ENCODE data around the gene NPSR1.
"Not testable (repeated sequence)": the region's sequence is repeated elsewhere in the genome, so short reads cannot be mapped to it uniquely, and the experiment has no call there.

The NPSR1 gene

GRCh38 chr7:34657632-34658268, at the start of gene NPSR1:
Gene NPSR1, plus strand, starts transcription at chr7:34658218. Its CDS starts 195 bp downstream, at chr7:34658413.
- DNase-seq (ENCODE audit: low read depth), result no peak

- DNase-seq (ENCODE audit: low read depth), result no peak
Measured at GRCh38 chr7:34612661-34613060, 45.4 kb upstream of the NPSR1 start.

- no peak for DNase-seq (ENCODE audit: low read depth)
Measured at GRCh38 chr7:34620425-34620824, 37.6 kb upstream of the NPSR1 start.

DNA sequence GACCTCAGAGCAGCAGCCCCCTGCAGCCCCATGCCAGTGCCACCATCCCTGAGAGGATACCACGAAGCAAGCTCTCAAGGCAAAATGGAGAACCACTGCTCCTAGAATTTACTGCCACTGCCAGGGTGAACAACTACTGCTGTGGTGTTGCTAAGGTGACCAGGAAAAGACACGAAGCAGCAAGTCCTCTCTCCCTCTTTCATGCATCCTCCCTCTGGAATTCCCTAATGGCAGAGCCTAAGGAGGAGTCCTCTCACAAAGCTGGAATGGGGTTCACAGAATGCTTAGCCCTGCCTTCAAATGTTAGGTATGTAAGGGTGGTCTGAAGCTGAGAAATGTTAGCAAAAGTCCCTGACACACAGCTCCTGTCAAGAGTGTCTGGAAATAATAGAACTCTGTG, 35.8 kb upstream of the NPSR1 start:
- no peak for DNase-seq (ENCODE audit: low read depth)

GRCh38 chr7:34622771-34623250, 35.2 kb upstream of the NPSR1 start:
- DNase-seq (ENCODE audit: low read depth), result no peak

DNA sequence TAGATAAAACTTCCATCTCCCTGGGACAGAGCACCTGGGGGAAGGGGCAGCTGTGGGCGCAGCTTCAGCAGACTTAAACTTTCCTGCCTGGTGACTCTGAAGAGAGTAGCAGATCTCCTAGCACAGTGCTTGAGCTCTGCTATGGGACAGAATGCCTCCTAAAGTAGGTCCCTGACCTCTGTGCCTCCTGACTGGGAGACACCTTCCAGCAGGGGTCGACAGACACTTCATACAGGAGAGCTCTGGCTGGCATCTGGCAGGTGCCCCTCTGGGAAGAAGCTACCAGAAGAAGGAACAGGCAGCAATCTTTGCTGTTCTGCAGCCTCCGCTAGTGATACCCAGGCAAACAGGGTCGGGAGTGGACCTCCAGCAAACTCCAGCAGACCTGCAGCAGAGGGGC, 29.4 kb upstream of the NPSR1 start:
- not testable (repeated sequence) for DNase-seq (ENCODE audit: low read depth)

GRCh38 chr7:34652809-34653208, 5.2 kb upstream of the NPSR1 start:
- no peak for DNase-seq (ENCODE audit: low read depth)

- no peak for DNase-seq (ENCODE audit: low read depth)
Measured at GRCh38 chr7:34653787-34654186, 4.2 kb upstream of the NPSR1 start.

GRCh38 chr7:34655384-34655783, 2.6 kb upstream of the NPSR1 start:
- DNase-seq (ENCODE audit: low read depth), result no peak

DNA sequence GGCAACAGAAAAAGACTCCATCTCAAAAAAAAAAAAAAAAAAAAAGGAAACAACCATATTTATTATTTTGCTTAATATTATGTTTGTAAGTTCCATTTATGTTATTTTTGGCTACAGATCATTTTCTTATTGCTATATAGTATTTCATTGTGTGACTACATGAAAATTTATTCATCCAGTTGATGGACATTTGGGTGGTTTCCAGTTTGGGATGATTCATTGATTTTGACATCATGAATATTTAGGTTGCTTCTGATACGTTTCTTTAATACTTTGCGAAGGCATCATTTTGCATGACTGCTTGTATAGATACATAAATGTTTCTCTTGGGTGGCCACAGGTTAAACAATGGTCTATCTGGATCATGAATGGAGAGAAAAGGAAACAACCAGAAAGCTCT, 2.0 kb upstream of the NPSR1 start:
- no peak for DNase-seq (ENCODE audit: low read depth)

DNA sequence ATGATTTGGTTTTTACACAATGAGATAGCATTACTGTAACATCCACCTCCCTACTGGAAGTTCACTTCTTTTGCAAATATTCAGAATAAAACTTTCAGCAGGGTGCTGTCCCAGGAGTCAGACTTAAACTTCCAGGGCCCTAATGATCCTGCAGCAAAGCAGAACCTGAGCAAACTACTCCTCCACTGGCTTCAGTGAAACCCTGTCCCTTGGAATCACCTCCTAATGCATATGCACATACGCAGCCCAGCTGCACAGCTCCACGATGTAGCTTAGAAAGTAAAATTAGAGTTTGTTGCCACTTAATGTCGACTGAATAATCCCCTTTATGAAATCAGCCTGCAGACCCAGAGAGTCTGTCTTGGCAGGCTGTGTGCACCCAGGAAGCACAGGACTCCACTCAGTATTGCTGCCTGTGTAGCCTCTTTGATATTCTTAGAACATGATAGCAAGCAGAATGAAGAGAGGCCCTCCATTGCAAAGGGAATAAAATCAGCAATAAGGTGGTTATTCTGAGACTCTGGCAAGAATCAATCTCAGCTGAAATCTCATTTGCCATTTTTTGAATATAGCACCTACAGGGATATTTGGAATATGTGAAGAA, 1.6 kb downstream of the NPSR1 start:
- DNase-seq (ENCODE audit: low read depth), result no peak

GRCh38 chr7:34662058-34662708, 4.2 kb downstream of the NPSR1 start:
- DNase-seq (ENCODE audit: low read depth), result no peak

GRCh38 chr7:34664755-34665154, 6.7 kb downstream of the NPSR1 start:
- no peak for DNase-seq (ENCODE audit: low read depth)

GRCh38 chr7:34672430-34672829, 14.4 kb downstream of the NPSR1 start:
- peak; percentile 9 for DNase-seq (ENCODE audit: low read depth)

DNA sequence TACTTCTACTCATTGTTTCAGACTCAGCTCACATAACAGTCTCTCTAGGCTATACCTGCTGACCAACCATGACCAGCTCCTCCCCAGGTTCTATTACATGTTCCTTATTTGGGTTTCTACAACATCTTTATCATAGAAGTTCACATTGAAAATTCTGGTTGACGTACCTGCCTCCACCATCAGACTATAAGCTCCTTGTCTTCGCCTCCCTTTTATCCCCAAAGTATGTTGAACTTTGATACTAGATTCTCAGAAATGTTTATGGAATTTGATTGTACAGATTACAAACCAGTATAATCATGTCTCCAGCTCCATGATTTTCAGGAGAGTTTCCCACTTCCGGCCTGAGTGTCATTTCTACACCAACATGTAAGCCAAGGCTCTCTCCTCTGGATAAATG, 15.0 kb downstream of the NPSR1 start:
- no peak for DNase-seq (ENCODE audit: low read depth)

- DNase-seq (ENCODE audit: low read depth), result no peak
Measured at GRCh38 chr7:34675749-34676374, 17.8 kb downstream of the NPSR1 start.

DNA sequence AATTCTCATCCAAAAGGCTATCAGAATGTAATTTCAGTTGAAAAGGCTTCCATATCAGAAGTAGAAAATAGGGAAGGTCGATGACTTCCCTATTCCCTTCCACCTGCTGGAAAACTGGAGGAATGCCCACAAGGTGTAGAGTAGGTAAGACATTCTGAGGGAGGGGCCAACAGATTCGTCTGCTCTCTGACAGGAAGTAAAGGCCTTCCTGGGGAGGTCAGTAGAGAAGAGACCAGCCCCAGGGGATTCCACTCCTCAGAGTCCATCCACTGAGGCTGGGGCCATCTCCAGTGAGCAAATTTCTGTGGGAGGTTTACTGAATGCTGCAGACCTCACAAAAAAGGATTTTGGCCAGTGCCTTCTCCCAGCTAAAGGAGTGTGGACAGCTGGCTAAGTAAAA, 19.5 kb downstream of the NPSR1 start:
- no peak for DNase-seq (ENCODE audit: low read depth)

DNA sequence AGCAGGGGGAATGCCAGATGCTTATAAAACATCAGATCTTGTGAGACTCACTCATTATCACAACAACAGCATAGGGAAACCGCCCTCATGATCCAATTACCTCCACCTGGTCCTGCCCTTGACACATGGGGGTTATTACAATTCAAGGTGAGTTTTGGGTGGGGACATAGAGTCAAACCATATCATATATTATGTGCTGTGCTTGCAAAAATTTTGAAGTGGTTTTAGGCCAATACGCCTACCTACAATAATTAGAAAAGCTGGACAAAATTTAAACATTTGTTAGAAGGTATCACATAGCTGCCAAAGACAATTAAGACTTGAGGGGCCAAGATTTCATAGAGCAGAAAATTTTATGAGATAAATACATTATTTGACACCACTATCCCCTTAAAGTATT, 29.5 kb downstream of the NPSR1 start:
- DNase-seq (ENCODE audit: low read depth), result no peak

DNA sequence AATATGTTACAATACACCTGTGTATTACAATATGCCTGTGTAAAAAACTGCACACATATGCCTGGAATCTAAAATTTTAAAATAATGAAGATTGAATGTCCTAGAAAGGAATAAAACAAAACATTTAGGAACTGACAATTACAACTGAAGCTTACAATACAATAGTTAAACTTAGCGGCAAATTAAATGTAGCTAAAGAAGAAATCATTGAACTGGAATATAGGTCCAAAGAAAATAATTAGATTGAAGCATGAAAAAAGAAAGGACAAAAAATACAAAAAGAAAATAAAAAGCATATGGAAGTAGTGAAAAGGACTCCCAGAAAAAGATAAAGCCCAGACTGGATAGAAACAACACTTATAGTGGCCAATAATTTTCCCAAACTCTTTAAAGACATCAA, 38.4 kb downstream of the NPSR1 start:
- no peak for DNase-seq (ENCODE audit: low read depth)

DNA sequence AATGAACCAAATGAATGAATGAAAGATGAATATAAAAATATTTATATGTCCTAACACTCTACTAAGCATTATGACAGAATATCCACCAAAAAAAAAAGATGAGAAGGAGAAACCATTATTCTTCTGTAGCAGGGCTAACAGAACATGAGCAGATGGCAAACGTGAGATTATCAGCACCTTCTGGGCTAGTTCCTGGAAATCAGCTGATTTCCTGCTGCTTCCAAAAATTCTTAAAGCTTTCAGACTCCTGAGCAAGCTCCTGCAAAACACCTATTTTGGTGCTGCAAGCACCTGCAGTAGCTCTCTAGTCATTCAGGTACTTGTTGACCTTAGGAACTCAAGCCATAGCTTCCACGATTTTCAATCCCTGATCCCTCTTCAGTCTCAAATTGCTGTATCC, 51.8 kb downstream of the NPSR1 start:
- no peak for DNase-seq (ENCODE audit: low read depth)

DNA sequence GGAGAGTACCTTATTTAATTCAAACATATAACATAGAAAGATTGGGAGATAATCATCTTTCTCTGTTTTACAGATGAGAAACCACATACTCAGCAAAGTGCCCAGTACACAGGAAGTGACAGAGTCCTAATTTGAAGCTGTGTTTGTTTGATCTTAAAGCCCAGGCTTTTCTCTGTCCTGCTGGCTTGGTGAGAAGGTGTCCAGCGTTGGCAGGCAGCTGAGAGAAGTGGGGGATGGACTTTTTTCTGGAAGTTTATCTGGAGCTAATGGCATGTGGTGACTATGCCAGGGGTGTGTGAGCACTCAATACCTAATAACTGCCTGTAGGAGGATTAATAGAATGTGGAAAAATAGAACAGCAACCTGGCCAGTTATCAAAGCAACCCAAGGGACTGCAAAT, 60.8 kb downstream of the NPSR1 start:
- no peak for DNase-seq (ENCODE audit: low read depth)

GRCh38 chr7:34719636-34720035, 61.6 kb downstream of the NPSR1 start:
- DNase-seq (ENCODE audit: low read depth), result no peak

GRCh38 chr7:34720289-34720688, 62.3 kb downstream of the NPSR1 start:
- no peak for DNase-seq (ENCODE audit: low read depth)
